Measurements from ENCODE around the gene WWOX.

GRCh38 chr16:78570399-78571141 lies 471.1 kb downstream of the WWOX start:
- TF ChIP-seq CTCF (conservative IDR thresholded peaks at IDR 0.05; ENCODE audit: low read depth, low read length) = no peak
- TF ChIP-seq EZH2 (IDR thresholded peaks at IDR 0.05; ENCODE audit: low read length, unreplicated experiment) = no peak
- TF ChIP-seq EZH2phosphoT487 (IDR thresholded peaks at IDR 0.05; ENCODE audit: borderline replicate concordance, low read length) = no peak
